Jurkat, Clone E6-1 (cell line): ENCODE results near the gene RABL6.

Experiments used
- DNase-seq: peaks from one replicate; pipeline ENCODE4 v3.0.0-alpha.2; 2011; ENCODE audit warnings: low read depth, low spot score
- H3K4me3 ChIP-seq: 2 replicates; pipeline ENCODE4 v1.5.1; 2011; ENCODE audit warnings: mild to moderate bottlenecking, low read length, control low read depth, moderate library complexity

RABL6 gene

DNA sequence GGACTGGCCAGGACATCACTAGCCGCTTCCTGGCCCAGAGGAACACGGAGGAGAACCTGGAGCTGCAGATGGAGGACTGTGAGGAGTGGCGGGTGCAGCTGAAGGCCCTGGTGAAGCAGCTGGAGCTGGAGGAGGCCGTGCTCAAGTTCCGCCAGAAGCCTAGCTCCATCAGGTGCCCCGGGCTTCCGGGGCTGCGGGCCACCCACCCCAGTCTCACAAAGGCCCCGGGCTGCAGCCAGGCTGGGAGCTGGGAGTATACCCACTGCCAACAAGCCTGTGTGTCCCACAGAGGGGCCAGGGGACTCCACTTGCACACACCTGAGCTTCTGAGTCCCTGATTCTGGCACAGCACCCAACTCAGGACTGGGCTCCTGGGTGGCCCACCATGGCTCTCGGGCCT lies 1.7 kb upstream of the RABL6 start:
- no peak overlapping the region for H3K4me3 ChIP-seq
- DNase-seq = no peak

GRCh38 chr9:136806631-136807201 lies 1.0 kb upstream of the RABL6 start:
- DNase-seq = no peak
- peak overlapping the region; percentile 79 for H3K4me3 ChIP-seq

- H3K4me3 ChIP-seq = peak overlapping the region; percentile 79
- DNase-seq = no peak
These were observed 492 bp downstream of the RABL6 start for GRCh38 chr9:136808075-136808805.

DNA sequence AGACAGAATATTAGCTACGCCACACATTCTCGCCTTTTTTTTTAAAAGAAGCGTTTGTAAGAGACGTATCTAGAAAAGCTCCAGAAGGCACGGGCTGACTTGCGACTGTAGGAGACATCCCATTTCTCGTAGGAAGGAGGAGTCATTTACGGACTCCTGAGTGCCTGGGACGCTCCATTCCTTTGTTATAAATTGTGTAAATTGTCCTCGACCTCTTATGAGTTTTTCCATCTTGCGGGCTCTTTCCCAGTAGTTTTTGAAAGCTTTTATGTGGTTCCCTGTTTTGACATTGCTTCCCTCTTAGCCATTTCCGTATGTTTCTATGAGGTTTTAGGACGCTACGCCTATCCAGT lies 1.0 kb downstream of the RABL6 start:
- peak overlapping the region; percentile 79 for H3K4me3 ChIP-seq
- DNase-seq = no peak

DNA sequence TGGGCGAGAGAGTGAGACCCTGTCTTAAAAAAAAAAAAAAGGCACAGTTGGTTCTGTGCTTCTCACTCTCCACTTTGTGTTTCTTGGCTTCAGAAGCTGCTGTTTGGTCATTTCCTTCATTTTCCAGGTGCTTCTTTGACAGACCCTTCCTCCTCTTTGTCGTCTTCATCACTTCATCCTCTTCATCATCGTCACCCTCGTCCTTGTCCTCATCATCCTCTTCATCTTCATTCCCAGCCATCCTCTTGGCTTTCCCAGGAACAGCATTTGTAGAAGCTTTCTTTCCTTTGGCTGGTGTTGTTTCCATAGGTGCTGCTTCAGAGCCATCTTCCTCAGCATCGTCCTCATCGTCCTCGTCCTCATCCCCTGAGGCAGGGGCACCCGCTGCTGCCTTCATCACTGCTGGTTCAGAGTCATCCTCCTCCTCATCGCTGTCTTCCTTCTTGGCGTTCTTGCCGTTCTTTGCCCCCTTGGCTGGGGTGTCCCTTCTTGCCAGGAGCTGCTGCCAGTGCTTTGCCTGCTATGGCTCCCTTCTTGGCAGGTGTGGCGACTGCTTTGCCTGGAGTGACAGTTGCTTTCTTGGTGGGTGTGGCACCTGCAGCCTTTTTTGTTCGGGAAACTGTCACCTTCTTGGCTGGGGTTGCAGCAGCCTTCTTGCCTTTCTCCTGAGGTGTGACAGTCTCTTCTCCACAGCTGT lies 7.1 kb downstream of the RABL6 start:
- no peak overlapping the region for H3K4me3 ChIP-seq
- no peak for DNase-seq

DNA sequence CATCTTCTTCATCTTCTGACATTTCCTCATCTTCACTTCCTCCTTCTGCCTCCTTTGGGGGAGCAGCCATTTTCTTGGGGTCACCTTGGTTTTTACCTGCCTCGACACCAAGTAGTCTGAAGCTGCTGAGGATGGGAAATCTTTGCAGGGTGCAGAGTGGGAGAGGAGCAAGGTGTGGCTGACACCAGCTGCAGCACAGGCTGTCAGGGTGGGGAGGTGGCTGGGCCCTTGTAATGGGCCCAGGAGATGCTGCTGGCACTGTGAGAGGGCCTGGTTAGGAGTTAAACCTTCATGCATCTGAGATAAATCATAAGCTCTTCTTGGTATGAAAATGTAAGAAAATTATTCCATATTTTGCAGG lies 7.7 kb downstream of the RABL6 start:
- DNase-seq = no peak
- no peak overlapping the region for H3K4me3 ChIP-seq

- DNase-seq = no peak
- no peak overlapping the region for H3K4me3 ChIP-seq
These were observed 13.4 kb downstream of the RABL6 start for GRCh38 chr9:136820971-136821825.

GRCh38 chr9:136821826-136822544 lies 14.2 kb downstream of the RABL6 start:
- DNase-seq = no peak
- no peak overlapping the region for H3K4me3 ChIP-seq

- no peak for DNase-seq
- no peak overlapping the region for H3K4me3 ChIP-seq
These were observed 15.6 kb downstream of the RABL6 start for GRCh38 chr9:136823136-136824046.

DNA sequence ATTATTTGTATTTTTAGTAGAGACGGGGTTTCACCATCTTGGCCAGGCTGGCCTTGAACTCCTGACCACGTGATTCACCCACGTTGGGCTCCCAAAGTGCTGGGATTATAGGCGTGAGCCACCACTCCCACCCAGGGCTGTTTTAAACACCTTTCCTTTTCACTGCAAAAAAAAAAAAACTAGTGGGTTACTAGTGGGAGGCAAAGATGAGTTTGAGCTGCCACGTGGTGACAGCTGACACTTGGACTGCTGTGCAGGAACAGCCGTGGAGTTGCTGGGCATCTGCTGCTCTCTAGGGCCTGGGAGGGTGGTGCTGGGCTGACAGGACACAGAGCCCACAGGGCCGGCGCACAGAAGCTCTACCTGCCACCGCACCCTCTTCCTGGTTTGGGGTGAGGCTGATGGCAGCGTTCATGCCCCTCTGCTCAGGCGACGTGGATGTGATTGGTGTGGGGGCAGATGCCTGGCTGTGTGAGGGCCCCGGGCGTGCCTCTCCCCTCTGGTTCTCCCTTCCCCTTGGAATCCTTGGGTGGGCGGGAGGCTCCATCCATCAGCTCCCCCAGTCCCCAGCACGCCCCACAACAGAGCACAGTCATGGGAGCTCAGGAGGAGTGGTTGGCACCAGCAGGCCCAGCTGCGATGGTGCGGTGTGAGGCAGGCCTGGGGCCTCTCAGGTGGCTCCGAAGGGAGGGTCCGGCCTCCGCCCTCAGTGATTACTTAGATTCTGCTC lies 16.9 kb downstream of the RABL6 start:
- DNase-seq = no peak
- H3K4me3 ChIP-seq = no peak overlapping the region

- DNase-seq = no peak
- H3K4me3 ChIP-seq = no peak overlapping the region
These were observed 17.8 kb downstream of the RABL6 start for GRCh38 chr9:136825295-136826187.

DNA sequence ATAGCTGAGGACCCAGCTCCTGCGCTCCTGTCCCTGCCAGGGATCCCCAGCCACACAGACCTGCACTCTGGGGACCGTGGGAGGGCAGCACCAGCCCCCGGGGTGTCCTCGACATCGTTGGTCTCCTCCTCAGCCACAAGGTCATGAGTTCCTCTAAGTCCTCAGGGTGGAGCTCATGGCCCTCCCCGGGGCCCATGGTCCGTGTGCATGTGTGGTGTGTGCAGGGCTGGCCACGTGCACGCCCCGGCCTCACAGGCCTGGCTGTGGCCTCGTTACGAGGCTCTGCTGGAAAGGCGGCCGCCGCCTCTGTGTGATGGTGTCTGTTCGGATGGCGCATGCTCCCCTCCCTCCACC lies 18.4 kb downstream of the RABL6 start:
- no peak for DNase-seq
- H3K4me3 ChIP-seq = no peak overlapping the region

DNA sequence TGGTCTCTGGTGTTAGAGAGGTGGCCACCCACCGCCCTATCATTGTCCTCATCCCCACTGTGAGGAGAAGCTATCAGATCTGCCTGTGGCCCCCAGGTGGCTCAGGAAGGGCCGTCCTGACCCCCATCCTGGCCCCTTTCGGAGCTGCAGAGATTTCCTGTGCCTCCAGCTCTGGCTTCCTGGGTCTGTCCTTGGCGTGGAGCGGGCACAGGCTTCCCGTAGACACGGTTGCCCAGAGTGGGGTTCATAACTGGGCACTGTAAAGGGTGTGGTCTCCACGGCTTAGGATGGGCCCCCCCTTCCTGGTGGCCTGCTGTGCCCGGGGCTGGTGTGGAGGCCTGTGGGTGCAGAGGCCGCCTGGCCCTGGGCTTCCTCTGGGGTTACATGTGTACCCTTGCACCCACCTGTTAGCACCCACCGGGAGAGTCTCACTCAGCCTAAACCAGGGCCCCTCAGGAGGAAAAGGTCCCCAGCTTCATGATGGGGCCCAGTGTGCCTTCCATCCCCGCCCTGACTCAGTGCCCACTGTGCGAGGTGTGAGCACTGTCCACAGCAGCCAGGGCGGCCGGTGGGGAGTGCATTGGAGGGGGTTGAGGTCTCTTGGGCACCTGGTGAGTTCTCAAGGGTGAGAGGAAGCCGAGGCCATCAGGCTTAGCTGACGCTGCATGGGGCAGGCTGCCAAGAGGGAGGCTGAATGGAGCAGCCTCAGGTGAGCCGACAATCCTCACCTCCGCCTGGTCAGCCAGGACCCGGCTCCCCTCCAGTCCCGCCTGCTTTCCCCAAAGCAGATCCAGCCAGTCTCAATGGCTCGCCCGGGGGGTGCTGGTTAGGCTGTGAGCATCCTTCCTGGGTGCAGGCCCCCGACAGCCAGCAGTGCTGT lies 19.2 kb downstream of the RABL6 start:
- DNase-seq = no peak
- no peak overlapping the region for H3K4me3 ChIP-seq

GRCh38 chr9:136827794-136828473 lies 20.2 kb downstream of the RABL6 start:
- H3K4me3 ChIP-seq = no peak overlapping the region
- no peak for DNase-seq

DNA sequence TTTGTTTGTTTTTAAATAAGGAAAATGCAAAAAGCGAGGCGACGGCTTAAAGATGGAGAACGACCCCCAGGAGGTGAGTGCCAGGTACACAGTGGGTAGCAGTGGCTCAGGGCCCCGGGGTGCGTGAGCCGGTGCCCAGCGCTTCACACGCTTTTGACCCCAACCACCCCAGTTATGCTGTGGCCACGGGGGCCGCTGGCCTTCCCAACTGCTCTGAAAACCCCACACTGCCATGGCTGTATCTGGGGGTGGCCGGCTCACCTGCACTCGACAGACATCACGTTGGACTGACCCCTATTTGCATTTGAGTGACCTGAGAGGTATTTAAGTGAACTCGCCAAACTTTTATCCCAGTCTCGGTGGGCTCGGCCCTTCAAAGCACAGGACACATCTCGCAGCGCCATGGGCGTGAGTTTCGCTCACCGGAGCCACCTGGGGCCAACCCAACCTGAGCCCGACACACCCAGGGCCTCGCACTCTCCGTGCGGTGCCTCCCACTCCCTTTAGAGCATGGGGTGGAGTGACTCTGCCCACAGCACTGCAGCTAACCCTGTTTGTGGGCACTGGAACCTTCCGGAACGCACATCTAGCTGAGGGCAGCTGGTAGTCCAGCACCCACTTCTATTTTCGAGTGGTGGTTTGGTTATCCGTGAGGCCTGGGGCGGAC lies 20.9 kb downstream of the RABL6 start:
- no peak for DNase-seq
- H3K4me3 ChIP-seq = no peak overlapping the region
